MCF 10A (cell line): ENCODE results near the gene RAD9A. TPM values are rescaled to one million over a fixed set of nuclear protein-coding genes. Genes with fewer than 3 reads are reported as not detected.

Source experiments
- BruUV-seq: library from RNA; stranded (reverse); fragments of 400-500 nt; replicated peaks from 2 replicates; lab custom pipeline; 2021; lab: Mats Ljungman, UMichigan
- CTCF ChIA-PET: fragments of 300-600 bp; sonication (Branson Sonifier 250); formaldehyde crosslinking; extraction: SDS; loops from one replicate; lab custom pipeline; 2021; ENCODE audit warnings: antibody characterized with exemption, inconsistent platforms; lab: Yijun Ruan, JAX
- POLR2A ChIA-PET: fragments of 300-600, 350-650 bp; sonication (Branson Sonifier 250); formaldehyde crosslinking; extraction: SDS; loops from one replicate; lab custom pipeline; 2020; ENCODE audit warnings: antibody characterized with exemption, inconsistent platforms; lab: Yijun Ruan, JAX
- DNase-seq: peaks from one replicate; pipeline ENCODE4 v3.0.0-alpha.2; 2018; ENCODE audit not compliant: unreplicated experiment
- H3K27ac Mint-ChIP-seq: one replicate; pipeline ENCODE4 v1.8.0; 2022; ENCODE audit warnings: mild to moderate bottlenecking, low read depth, mixed read lengths; ENCODE audit not compliant: unreplicated experiment
- H3K27me3 Mint-ChIP-seq: one replicate; pipeline ENCODE4 v1.8.0; 2022; ENCODE audit warnings: mixed read lengths; ENCODE audit not compliant: insufficient read depth, unreplicated experiment
- H3K36me3 Mint-ChIP-seq: one replicate; pipeline ENCODE4 v1.8.0; 2022; ENCODE audit warnings: mild to moderate bottlenecking, moderate library complexity, mixed read lengths; ENCODE audit not compliant: insufficient read depth, unreplicated experiment
- H3K4me1 Mint-ChIP-seq: one replicate; pipeline ENCODE4 v1.8.0; 2022; ENCODE audit warnings: mixed read lengths; ENCODE audit not compliant: insufficient read depth, unreplicated experiment
- H3K4me3 Mint-ChIP-seq: one replicate; pipeline ENCODE4 v1.8.0; 2022; ENCODE audit warnings: mild to moderate bottlenecking, moderate library complexity, mixed read lengths; ENCODE audit not compliant: unreplicated experiment
- H3K9me3 Mint-ChIP-seq: one replicate; pipeline ENCODE4 v1.8.0; 2022; ENCODE audit warnings: mixed read lengths; ENCODE audit not compliant: unreplicated experiment
- CTCF ChIP-seq: fragments of 200-600 bp; IDR thresholded peaks from one replicate; pipeline ENCODE4 v1.8.0; 2022; ENCODE audit warnings: antibody characterized with exemption, mild to moderate bottlenecking; ENCODE audit not compliant: unreplicated experiment
- intact Hi-C: fragments of 100-400 bp; cut with micrococcal nuclease; formaldehyde crosslinking; loops from 2 replicates; pipeline ENCODE4 v1.14.1; 2022
- total RNA-seq: library from RNA; stranded (reverse); gene quantifications from 2 replicates; pipeline ENCODE4 v1.2.3, GENCODE V29; 2022

RAD9A gene
- total RNA-seq, 1 experiment from 2014 or later, result 9.9 TPM

DNA sequence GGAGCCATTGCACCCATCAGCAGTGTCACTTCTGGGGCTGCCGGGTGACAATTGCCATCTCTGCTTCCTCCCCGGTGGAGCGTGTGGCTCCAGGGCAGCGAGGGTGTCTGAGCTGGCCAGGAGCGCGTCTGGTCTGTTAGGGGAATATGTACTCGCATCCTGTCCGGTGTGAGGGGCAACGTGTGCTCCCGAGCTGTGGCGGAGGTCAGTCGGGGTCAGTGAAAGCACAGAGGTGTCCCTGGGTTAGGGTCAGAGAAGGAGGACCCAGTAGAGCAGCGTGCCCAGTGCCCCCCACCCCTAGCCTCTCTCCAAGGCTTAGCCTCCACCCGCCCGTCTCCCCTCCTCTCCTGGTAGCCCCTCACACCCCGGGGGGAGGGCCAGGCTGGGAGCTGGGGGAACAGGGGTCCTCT lies 19.9 kb upstream of the RAD9A start:
- no peak for TF ChIP-seq CTCF
- intact Hi-C loops, result no loop called here
- peak overlapping the region; percentile 84 for H3K4me3 Mint-ChIP-seq
- no peaks in the 10 kb centered on the region for H3K27me3 Mint-ChIP-seq
- no peak for DNase-seq
- BruUV-seq, result no TSS peak
- H3K27ac Mint-ChIP-seq, result no peak overlapping the region
- H3K36me3 Mint-ChIP-seq, result peaks cover 11% of the 10 kb centered on the region
- H3K4me1 Mint-ChIP-seq, result peaks cover 44% of the 10 kb centered on the region
- POLR2A ChIA-PET, result interaction anchor here (1.5 to 6.9 kb wide), 3 partner anchors 10 to 17 kb away, joined by 4 to 91 read pairs (median 18); partner anchors contain the start of gene POLD4
- CTCF ChIA-PET, result interaction anchor here (0.5 to 19.3 kb wide), 5 partner anchors 10 to 104 kb away, joined by 3 to 659 read pairs (median 3); partner anchors contain the start of gene POLD4
- no peaks in the 10 kb centered on the region for H3K9me3 Mint-ChIP-seq

GRCh38 chr11:67372321-67372992 lies 19.3 kb upstream of the RAD9A start:
- H3K4me3 Mint-ChIP-seq, result peak overlapping the region; percentile 84
- no peaks in the 10 kb centered on the region for H3K9me3 Mint-ChIP-seq
- no peaks in the 10 kb centered on the region for H3K27me3 Mint-ChIP-seq
- no peak for TF ChIP-seq CTCF
- no peak for DNase-seq
- intact Hi-C loops, result no loop called here
- H3K36me3 Mint-ChIP-seq, result peaks cover 11% of the 10 kb centered on the region
- BruUV-seq, result no TSS peak
- POLR2A ChIA-PET, result interaction anchor here (1.0 to 6.9 kb wide), 5 partner anchors 10 to 133 kb away, joined by 3 to 91 read pairs (median 11); partner anchors contain the start of gene POLD4
- H3K27ac Mint-ChIP-seq, result no peak overlapping the region
- CTCF ChIA-PET, result interaction anchor here (0.6 to 19.3 kb wide), 5 partner anchors 9 to 133 kb away, joined by 3 to 659 read pairs (median 4); partner anchors contain the start of gene POLD4
- peaks cover 46% of the 10 kb centered on the region for H3K4me1 Mint-ChIP-seq

DNA sequence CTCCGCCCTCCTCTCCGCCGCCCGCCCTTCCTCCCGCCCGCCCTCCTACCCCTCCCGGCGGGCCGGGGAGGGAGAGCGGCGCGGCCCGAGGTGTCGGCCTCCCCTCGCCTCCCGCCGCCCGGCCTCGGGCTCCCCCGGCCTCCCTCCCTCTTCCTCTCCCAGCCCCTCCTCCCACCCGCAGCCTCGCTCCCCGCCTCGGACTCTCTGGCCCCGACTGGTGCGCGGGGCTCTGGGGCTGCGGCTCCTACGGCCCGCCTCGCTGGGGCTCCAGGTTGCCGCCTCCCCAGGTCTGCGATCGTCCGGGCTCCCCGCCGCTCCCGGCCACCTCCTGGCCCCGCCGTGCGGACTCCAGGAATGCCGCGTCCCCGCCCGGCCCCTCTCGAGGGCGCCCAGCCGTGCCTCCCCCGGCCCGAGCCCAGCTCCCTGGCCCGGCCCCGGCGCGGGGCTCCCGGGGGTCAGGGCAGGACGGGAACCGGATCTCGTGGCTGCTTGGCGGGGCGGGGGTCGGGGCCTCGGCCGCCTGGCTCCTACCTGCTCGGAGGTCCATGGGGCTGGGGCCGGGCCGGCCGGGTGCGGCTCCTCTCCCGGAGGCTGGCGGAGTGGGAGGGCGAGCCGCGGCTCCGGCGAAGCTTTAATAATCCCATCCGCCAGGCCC lies 18.7 kb upstream of the RAD9A start, which contains the start of gene CLCF1:
Gene CLCF1 (minus strand): TSS at position 606 of the 655 bp plus-strand sequence. CDS start 59 bp downstream, at position 547.
- ChIA-PET CTCF (interaction anchor here (0.6 to 19.3 kb wide), 6 partner anchors 9 to 751 kb away, joined by 3 to 659 read pairs (median 3); partner anchors contain the start of gene POLD4), POLR2A (interaction anchor here (0.9 to 6.9 kb wide), 10 partner anchors 10 to 606 kb away, joined by 3 to 91 read pairs (median 4); partner anchors contain the start of genes POLD4 and RAD9A)
- TF ChIP-seq CTCF, result no peak
- Mint-ChIP-seq H3K4me3 (peak within 1 kb of the TSS; percentile 84), H3K27ac (peak within 1 kb of the TSS; percentile 73), H3K9me3 (no peaks in the 10 kb centered on the region), H3K27me3 (no peaks in the 10 kb centered on the region), H3K36me3 (peaks cover 11% of the 10 kb centered on the region), H3K4me1 (peaks cover 39% of the 10 kb centered on the region)
- no TSS peak for BruUV-seq
- intact Hi-C loops, result no loop called here
- DNase-seq, result peak; percentile 61
